ENCODE data around the gene CHCHD3.

CHCHD3 gene

GRCh38 chr7:133077394-133077793, 4.5 kb downstream of the CHCHD3 start:
- no peak for DNase-seq

DNA sequence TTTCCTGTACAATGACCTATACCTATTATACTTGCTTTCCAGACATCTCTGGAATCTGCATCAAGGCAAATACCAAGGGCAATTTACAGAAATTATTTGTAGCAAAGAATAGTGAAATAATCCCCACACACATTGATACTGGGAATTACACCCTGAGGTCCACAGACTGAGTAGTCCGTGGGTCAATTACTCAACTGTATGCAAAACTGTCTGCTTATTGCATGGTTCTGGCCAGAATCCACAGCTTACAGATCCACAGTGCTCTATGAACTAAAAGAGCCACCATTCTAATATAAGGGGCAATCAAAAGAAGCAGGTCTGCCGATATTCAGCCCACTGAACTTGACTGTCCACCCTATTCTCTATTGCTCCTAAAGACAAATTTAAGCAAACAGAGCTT, 5.7 kb downstream of the CHCHD3 start:
- DNase-seq, result no peak

- DNase-seq, result no peak
Observed at GRCh38 chr7:133071506-133071905, 10.4 kb downstream of the CHCHD3 start.

- peak in 1 of 3 experiments; percentile 12 for DNase-seq
Observed at GRCh38 chr7:133070562-133070961, 11.3 kb downstream of the CHCHD3 start.

- DNase-seq, result no peak
Observed at GRCh38 chr7:133065301-133065700, 16.6 kb downstream of the CHCHD3 start.

GRCh38 chr7:133064082-133064820, 17.6 kb downstream of the CHCHD3 start:
- no peak for DNase-seq

DNA sequence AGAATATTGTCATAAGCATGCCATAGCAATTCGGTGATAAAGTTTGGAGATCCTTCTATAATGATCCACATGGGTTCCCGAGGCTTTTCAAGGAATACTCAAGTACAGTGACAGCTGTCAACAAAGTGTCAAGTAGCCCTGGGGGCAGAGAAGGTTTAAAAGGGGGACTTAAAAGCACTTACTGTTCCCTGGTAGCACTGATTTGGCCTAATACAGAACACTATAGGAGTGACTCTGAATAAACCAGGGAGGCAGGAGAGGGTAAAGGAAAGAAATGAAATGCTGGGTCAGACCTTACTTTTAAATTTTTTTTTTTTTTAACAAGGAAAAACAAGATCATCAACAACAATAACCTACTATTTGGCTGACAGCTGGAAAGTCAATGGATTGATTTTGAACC, 20.1 kb downstream of the CHCHD3 start:
- DNase-seq, result no peak

DNA sequence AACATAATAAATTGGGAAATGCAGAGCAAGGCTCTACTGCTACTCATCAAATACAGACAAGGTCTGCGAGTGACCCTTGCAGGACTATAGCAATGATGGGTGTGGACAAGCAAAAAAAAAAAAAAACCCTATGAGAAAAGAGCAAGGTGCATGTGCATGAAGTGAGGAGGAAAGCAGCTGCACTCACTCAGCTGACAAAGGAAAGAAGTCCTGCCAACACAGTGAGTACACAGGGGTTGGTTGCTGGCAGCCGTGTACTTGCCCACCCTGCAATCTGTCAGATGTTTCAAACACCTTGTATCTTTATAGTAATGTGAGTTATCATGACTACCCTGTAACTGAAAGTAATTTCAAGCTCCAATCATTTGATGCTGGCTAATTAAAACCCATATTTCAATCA, 20.5 kb downstream of the CHCHD3 start:
- DNase-seq, result no peak

- peak in 1 of 3 experiments; percentile 12 for DNase-seq
Observed at GRCh38 chr7:133060004-133060403, 21.9 kb downstream of the CHCHD3 start.

DNA sequence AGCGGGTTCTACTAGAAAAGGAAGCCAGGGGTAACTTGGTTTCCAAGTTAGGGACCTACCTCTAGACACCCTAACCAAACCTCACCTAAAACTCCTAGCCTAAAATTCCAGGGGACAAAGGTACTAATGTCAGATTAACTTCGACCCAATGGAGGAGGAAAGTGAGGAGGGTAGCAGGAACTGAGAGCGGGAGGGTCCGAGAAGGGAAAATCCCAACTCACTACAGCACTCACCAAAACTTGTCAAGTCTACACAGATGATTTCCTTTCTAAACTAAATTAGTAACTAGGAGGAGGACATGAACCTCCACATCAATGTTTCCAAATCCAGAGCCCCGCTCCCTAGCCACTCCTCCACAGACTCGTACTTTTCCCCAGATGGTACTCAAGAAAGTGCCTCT, 22.6 kb downstream of the CHCHD3 start:
- DNase-seq, result no peak

- DNase-seq, result peak in 1 of 3 experiments; percentile 40
Observed at GRCh38 chr7:133056370-133057238, 25.3 kb downstream of the CHCHD3 start.

DNA sequence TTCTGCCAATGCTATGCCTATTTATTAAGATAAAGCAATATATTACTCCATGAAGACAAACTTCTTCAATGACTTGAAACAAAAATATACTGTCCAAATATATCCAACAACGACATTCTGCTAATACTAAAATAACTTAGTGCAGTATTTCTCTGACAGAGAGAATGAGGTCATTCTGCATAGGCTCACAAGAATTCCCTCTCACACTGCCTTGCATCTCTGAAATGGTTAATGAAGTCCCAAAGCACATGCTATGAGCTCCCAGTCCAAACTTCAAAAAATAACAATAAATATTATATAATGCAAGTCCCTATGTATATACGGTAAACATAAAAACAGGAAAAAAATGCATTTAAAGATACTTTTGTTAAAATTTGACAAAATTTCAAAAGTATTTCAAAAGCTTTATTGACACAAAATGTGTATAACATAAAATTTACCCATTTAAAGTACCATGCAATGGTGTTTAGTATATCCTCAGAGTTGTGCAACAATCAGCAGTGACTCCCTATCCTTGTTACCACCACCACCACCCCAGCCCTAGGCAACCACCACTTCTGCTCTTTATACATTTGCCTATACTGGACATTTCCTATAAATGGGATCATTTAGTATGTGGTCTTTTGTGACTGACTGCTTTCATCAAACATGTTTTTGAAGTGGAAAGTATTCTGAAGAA, 27.6 kb downstream of the CHCHD3 start:
- DNase-seq, result no peak

DNA sequence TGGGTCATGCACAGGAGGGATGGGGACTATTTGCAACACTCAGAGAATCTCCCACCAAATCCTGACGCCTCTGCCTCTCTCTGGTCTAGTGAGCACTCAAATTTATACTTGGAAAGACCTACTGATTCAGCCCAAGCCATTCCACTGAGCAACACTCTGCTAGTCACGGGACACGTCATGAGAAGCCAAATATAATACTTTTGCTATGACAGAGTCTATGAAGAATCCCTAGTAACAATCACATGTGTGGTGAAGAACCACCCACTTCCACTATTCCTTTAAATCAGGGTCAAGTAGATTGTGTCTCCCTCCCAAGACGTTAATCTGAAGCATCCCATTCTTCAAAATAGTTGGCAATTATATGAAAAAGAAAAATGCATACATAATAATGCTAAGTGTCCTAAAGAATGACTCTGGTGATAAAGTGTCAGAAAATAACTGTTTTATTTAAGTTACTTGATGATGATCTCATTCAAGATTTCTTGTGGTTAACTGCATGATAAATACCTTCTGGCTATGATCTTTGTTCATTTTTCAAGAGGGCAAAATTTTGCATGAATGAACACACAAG, 28.5 kb downstream of the CHCHD3 start:
- no peak for DNase-seq

- no peak for DNase-seq
Observed at GRCh38 chr7:133052826-133053225, 29.1 kb downstream of the CHCHD3 start.

DNA sequence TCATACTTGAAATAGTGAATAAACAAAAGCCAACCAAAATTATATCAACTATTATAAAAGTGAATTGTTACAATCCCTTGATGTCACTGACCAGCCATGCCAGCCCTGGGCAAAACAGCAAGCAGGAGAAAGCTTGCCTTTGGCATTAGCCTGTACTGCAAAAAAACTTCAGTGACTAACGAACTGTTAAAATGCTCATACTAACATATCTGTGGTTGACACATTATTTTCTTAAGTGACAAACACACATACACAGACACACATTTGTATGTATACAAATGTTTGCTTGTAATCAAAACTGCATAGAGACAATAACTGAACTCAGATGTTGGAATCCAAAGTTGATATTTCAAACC, 29.5 kb downstream of the CHCHD3 start:
- DNase-seq, result no peak

DNA sequence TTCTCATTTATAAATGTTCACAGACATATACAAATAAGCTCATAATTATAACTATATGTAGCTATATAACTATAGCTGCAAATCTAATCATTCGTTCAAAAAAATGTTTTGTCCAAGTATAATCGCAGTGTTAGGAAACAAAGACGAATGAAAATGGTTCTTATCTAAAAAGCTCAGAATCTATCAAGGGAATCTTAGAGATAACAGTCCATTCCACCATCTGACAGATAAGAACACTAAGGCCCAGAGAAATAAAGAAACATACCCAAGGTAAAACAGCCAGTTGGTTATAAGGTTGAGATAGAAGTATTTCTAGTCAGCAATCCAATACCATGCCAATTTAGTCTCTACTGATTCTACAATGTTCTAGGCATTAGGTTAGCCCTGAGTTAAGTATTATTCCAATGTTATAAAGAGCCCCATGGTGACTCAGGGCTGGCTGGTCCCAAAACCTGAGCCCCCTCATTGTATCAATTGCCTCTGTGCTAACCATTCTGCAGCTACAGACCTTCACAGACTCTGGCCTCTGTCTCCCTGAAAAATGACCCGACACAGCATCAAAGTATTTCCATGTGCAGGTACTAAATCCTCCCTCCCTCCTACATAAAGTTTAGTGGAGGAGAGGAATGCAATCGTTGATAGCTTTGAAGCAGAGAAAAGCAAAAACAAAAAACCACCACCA, 30.0 kb downstream of the CHCHD3 start:
- no peak for DNase-seq

GRCh38 chr7:133051066-133051465, 30.8 kb downstream of the CHCHD3 start:
- DNase-seq, result peak in 2 of 3 experiments; percentile 45 to 69

- DNase-seq, result no peak
Observed at GRCh38 chr7:133050200-133050995, 31.5 kb downstream of the CHCHD3 start.

GRCh38 chr7:133048589-133048988, 33.3 kb downstream of the CHCHD3 start:
- no peak for DNase-seq

- DNase-seq, result no peak
Observed at GRCh38 chr7:133047321-133047720, 34.6 kb downstream of the CHCHD3 start.

GRCh38 chr7:133044722-133045473, 37.0 kb downstream of the CHCHD3 start:
- no peak for DNase-seq

Data from NCI-H1417 (cell line).